ENCODE results near the gene YARS1.

Gene YARS1

GRCh38 chr1:32775640-32776337 is 41.4 kb downstream of the YARS1 start:
- Histone ChIP-seq H2AFZ (no peak overlapping the region), H3K9ac (no peak overlapping the region), H3K27me3 (ENCODE audit: control insufficient read depth, insufficient read depth, low read length) (no peaks in the 10 kb centered on the region), H3K79me2 (no peaks in the 10 kb centered on the region), H3K9me3 (ENCODE audit: control insufficient read depth, low read length) (no peaks in the 10 kb centered on the region), H3K4me2 (ENCODE audit: low read length) (no peak overlapping the region), H3K36me3 (ENCODE audit: control insufficient read depth, insufficient read depth, low read length) (no peaks in the 10 kb centered on the region), H3K27ac (no peak overlapping the region), H3K4me1 (no peaks in the 10 kb centered on the region), H3K4me3 (ENCODE audit: low read depth, low read length) (no peak overlapping the region)
- no peak for TF ChIP-seq CTCF (IDR thresholded peaks at IDR 0.05)

GRCh38 chr1:32774950-32775634 is 42.1 kb downstream of the YARS1 start:
- Histone ChIP-seq H3K4me3 (ENCODE audit: low read depth, low read length) (no peak overlapping the region), H3K27me3 (ENCODE audit: control insufficient read depth, insufficient read depth, low read length) (no peaks in the 10 kb centered on the region), H3K27ac (no peak overlapping the region), H3K36me3 (ENCODE audit: control insufficient read depth, insufficient read depth, low read length) (no peaks in the 10 kb centered on the region), H3K79me2 (no peaks in the 10 kb centered on the region), H3K9me3 (ENCODE audit: control insufficient read depth, low read length) (no peaks in the 10 kb centered on the region), H2AFZ (no peak overlapping the region), H3K4me2 (ENCODE audit: low read length) (no peak overlapping the region), H3K4me1 (no peaks in the 10 kb centered on the region), H3K9ac (no peak overlapping the region)
- TF ChIP-seq CTCF (IDR thresholded peaks at IDR 0.05): no peak

GRCh38 chr1:32774464-32774808 is 42.7 kb downstream of the YARS1 start:
- no peaks in the 10 kb centered on the region for H3K9me3 ChIP-seq (ENCODE audit: control insufficient read depth, low read length)
- H2AFZ ChIP-seq: no peak overlapping the region
- TF ChIP-seq CTCF (IDR thresholded peaks at IDR 0.05): no peak
- no peak overlapping the region for H3K4me3 ChIP-seq (ENCODE audit: low read depth, low read length)
- H3K9ac ChIP-seq: no peak overlapping the region
- no peaks in the 10 kb centered on the region for H3K36me3 ChIP-seq (ENCODE audit: control insufficient read depth, insufficient read depth, low read length)
- H3K27me3 ChIP-seq (ENCODE audit: control insufficient read depth, insufficient read depth, low read length): no peaks in the 10 kb centered on the region
- no peaks in the 10 kb centered on the region for H3K79me2 ChIP-seq
- no peak overlapping the region for H3K27ac ChIP-seq
- H3K4me2 ChIP-seq (ENCODE audit: low read length): no peak overlapping the region
- H3K4me1 ChIP-seq: no peaks in the 10 kb centered on the region

DNA sequence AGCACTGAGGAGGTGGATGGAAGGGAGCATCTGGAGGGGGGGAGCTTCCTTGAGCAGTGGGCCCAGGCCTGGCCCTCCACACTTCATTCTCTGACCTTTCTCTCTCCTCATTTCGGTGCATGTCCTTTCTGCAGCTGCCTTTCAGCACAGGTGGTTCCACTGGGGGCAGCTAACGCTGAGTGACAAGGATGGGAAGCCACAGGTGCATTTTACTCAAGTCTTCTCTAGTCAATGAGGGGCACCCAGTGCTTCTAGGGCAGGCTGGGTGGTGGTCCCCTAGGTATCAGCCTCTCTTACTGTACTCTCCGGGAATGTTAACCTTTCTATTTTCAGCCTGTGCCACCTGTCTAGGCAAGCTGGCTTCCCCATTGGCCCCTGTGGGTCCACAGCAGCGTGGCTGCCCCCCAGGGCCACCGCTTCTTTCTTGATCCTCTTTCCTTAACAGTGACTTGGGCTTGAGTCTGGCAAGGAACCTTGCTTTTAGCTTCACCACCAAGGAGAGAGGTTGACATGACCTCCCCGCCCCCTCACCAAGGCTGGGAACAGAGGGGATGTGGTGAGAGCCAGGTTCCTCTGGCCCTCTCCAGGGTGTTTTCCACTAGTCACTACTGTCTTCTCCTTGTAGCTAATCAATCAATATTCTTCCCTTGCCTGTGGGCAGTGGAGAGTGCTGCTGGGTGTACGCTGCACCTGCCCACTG is 43.2 kb downstream of the YARS1 start:
- H3K27me3 ChIP-seq (ENCODE audit: control insufficient read depth, insufficient read depth, low read length): no peaks in the 10 kb centered on the region
- H3K9ac ChIP-seq: no peak overlapping the region
- no peak overlapping the region for H3K4me3 ChIP-seq (ENCODE audit: low read depth, low read length)
- no peak overlapping the region for H3K27ac ChIP-seq
- H3K4me1 ChIP-seq: no peaks in the 10 kb centered on the region
- H3K36me3 ChIP-seq (ENCODE audit: control insufficient read depth, insufficient read depth, low read length): no peaks in the 10 kb centered on the region
- no peak overlapping the region for H3K4me2 ChIP-seq (ENCODE audit: low read length)
- H3K79me2 ChIP-seq: no peaks in the 10 kb centered on the region
- no peaks in the 10 kb centered on the region for H3K9me3 ChIP-seq (ENCODE audit: control insufficient read depth, low read length)
- no peak for TF ChIP-seq CTCF (IDR thresholded peaks at IDR 0.05)
- H2AFZ ChIP-seq: no peak overlapping the region

Data from parathyroid adenoma (tissue), 2 donors.